ENCODE results near the gene TGFB1. TPM values are rescaled to one million over a fixed set of nuclear protein-coding genes. Genes with fewer than 3 reads are reported as not detected.

Gene TGFB1
- total and polyA plus RNA-seq, 9 of the 15 experiments (the other 6 are each of a cell fraction or from before 2014, with no cell fraction given), result 0.24 to 159 (median 17.2) TPM

- Histone ChIP-seq H2AFZ (ENCODE audit: low read depth, low read length) (no peak overlapping the region), H3K9me3 (replicated peaks; ENCODE audit: control insufficient read depth, insufficient read depth, low read depth, low read length) (no peaks in the 10 kb centered on the region), H4K20me1 (replicated peaks; ENCODE audit: control insufficient read depth, insufficient read depth, low read length) (peaks cover 6% of the 10 kb centered on the region; the same call in 1 of the 2 replicates), H3K27ac (ENCODE audit: extremely low read depth, low read depth, low read length) (peak overlapping the region; percentile 95), H3K4me2 (ENCODE audit: insufficient read depth, low read length) (peak overlapping the region; percentile 74), H3K4me3 (no peak overlapping the region), H3K79me2 (ENCODE audit: control insufficient read depth, insufficient read depth, low read length) (peaks cover 40% of the 10 kb centered on the region), H3K4me1 (replicated peaks in 1 of 2; ENCODE audit: control insufficient read depth in 2 of 2, insufficient read depth in 2 of 2, low read length in 2 of 2) (peaks cover 55 to 68% of the 10 kb centered on the region in 2 experiments), H3K9ac (ENCODE audit: insufficient read depth in 1 of 2, low read depth in 2 of 2, low read length in 2 of 2) (peak overlapping the region; percentile 73 to 92; a peak in 3 of 4 replicates), H3K9me1 (ENCODE audit: control insufficient read depth, insufficient read depth, low read length) (peaks cover 9% of the 10 kb centered on the region), H3K27me3 (ENCODE audit: control insufficient read depth in 2 of 2, insufficient read depth in 2 of 2, low read length in 2 of 2) (no peaks in the 10 kb centered on the region), H3K36me3 (ENCODE audit: control insufficient read depth, insufficient read depth, low read length) (peaks cover 80% of the 10 kb centered on the region)
- ATAC-seq, result no peak
- in situ Hi-C loops (cut with MboI), result loop anchor here (25.0 kb wide), 1 partner anchor 240 kb away; no protein-coding TSS in a partner anchor
- intact Hi-C loops (cut with micrococcal nuclease), result loop anchor here (5.0 to 10.0 kb wide), 2 partner anchors 115 to 242 kb away; partner anchors contain the start of gene DMAC2
- POLR2A ChIA-PET, result interaction anchor here (0.6 to 1.2 kb wide), 3 partner anchors 12 to 1183 kb away, joined by 3 to 7 read pairs (median 3); partner anchors contain the start of gene CCDC97
- no TSS peak for BruUV-seq (replicated peaks)
- WGBS (ENCODE audit: insufficient coverage, low coverage, missing lambda C conversion rate), result 74% methylated on average over 5 of the region's 11 CpGs
- CTCF ChIA-PET (ENCODE audit: low intra/inter-chr PET ratio), result no interaction called here
- FAIRE-seq, result no peak
- DNase-seq (ENCODE audit: extremely low read depth in 1 of 4, low spot score in 3 of 4), result no peak
- TF ChIP-seq MAFF (IDR thresholded peaks at IDR 0.05; ENCODE audit: low read length) (no peak), E2F4 (CRISPR knock-in tag; IDR thresholded peaks at IDR 0.05; ENCODE audit: low read depth) (no peak), BCLAF1 (IDR thresholded peaks at IDR 0.05; ENCODE audit: borderline replicate concordance in 1 of 2, control insufficient read depth in 1 of 2, low read depth in 2 of 2, low read length in 1 of 2) (no peak), SRSF1 (IDR thresholded peaks at IDR 0.05; ENCODE audit: low read depth, low read length) (no peak), ZNF311 (CRISPR knock-in tag; IDR thresholded peaks at IDR 0.05) (no peak), ATF2 (CRISPR knock-in tag; IDR thresholded peaks at IDR 0.05) (no peak), TRIM24 (IDR thresholded peaks at IDR 0.05) (no peak), RBM14 (IDR thresholded peaks at IDR 0.05; ENCODE audit: borderline replicate concordance, insufficient read depth, low read depth, low read length) (no peak), C11orf30 (IDR thresholded peaks at IDR 0.05; ENCODE audit: low read depth) (no peak), BDP1 (IDR thresholded peaks at IDR 0.05; ENCODE audit: insufficient read depth, insufficient read length) (no peak), ZBTB11 (CRISPR knock-in tag; IDR thresholded peaks at IDR 0.05) (0 out of 6 replicates have a peak, but pooled peaks of 1 of the 3 experiments have one; percentile 12)
Observed at GRCh38 chr19:41322451-41322850, 31.3 kb downstream of the TGFB1 start.
